Activated T-cell treated with anti-CD3 and anti-CD28 coated beads, Interleukin-2, amount 50 U/mL, for 4 hours (primary cell): ENCODE data around the gene HOXB6. TPM values are rescaled to one million over a fixed set of nuclear protein-coding genes. Genes with fewer than 3 reads are reported as not detected.

Experiments
- ATAC-seq, 2 donors: fragments of 200-7000 bp; cut with Tn5 transposase; one replicate each; pipeline ENCODE4 v1.10.0; 2021
- DNase-seq: peaks from one replicate; pipeline ENCODE4 v3.0.0-alpha.2; 2020
- H3K27me3 Mint-ChIP-seq: one replicate; pipeline ENCODE4 v1.8.0; 2021; ENCODE audit warnings: low read depth, mixed read lengths
- H3K36me3 Mint-ChIP-seq: one replicate; pipeline ENCODE4 v1.8.0; 2022; ENCODE audit warnings: mixed read lengths; ENCODE audit not compliant: insufficient read depth
- H3K4me1 Mint-ChIP-seq: one replicate; pipeline ENCODE4 v1.8.0; 2021; ENCODE audit warnings: low read depth, mixed read lengths
- H3K4me3 Mint-ChIP-seq: one replicate; pipeline ENCODE4 v1.8.0; 2021; ENCODE audit warnings: mild to moderate bottlenecking, moderate library complexity, mixed read lengths
- H3K9me3 Mint-ChIP-seq: one replicate; pipeline ENCODE4 v1.8.0; 2021; ENCODE audit warnings: mixed read lengths
- total RNA-seq, 3 donors: library from RNA; stranded (reverse); gene quantifications; one replicate each; pipeline ENCODE4 v1.2.1, GENCODE V29; 2021

HOXB6 gene
- total RNA-seq, 3 donors from 2014 or later = 0.24 to 0.27 TPM; not detected in 1

- Mint-ChIP-seq H3K27me3 (peaks cover 11% of the 10 kb centered on the region), H3K4me3 (no peak overlapping the region), H3K9me3 (no peaks in the 10 kb centered on the region), H3K4me1 (peaks cover 7% of the 10 kb centered on the region), H3K36me3 (no peaks in the 10 kb centered on the region)
- ATAC-seq = no peak
- no peak for DNase-seq
Observed at GRCh38 chr17:48569240-48569582, 35.6 kb downstream of the HOXB6 start.

- peak overlapping the region; percentile 19 for H3K4me3 Mint-ChIP-seq
- DNase-seq (no peak), ATAC-seq (no peak)
- H3K27me3 Mint-ChIP-seq = peaks cover 10% of the 10 kb centered on the region
- H3K4me1 Mint-ChIP-seq = peaks cover 7% of the 10 kb centered on the region
- H3K36me3 Mint-ChIP-seq = no peaks in the 10 kb centered on the region
- H3K9me3 Mint-ChIP-seq = no peaks in the 10 kb centered on the region
Observed at GRCh38 chr17:48568499-48569239, 36.1 kb downstream of the HOXB6 start.

GRCh38 chr17:48567646-48568354 is 37.0 kb downstream of the HOXB6 start:
- DNase-seq (no peak), ATAC-seq (no peak)
- Mint-ChIP-seq H3K9me3 (no peaks in the 10 kb centered on the region), H3K27me3 (peaks cover 11% of the 10 kb centered on the region), H3K4me3 (no peak overlapping the region), H3K36me3 (no peaks in the 10 kb centered on the region), H3K4me1 (peaks cover 7% of the 10 kb centered on the region)

GRCh38 chr17:48567209-48567608 is 37.6 kb downstream of the HOXB6 start:
- H3K4me3 Mint-ChIP-seq = no peak overlapping the region
- no peaks in the 10 kb centered on the region for H3K36me3 Mint-ChIP-seq
- ATAC-seq (no peak), DNase-seq (no peak)
- peaks cover 7% of the 10 kb centered on the region for H3K4me1 Mint-ChIP-seq
- peaks cover 11% of the 10 kb centered on the region for H3K27me3 Mint-ChIP-seq
- H3K9me3 Mint-ChIP-seq = no peaks in the 10 kb centered on the region

- H3K36me3 Mint-ChIP-seq = no peaks in the 10 kb centered on the region
- no peak for ATAC-seq
Observed at GRCh38 chr17:48566717-48567116, 38.1 kb downstream of the HOXB6 start.

GRCh38 chr17:48565925-48566710 is 38.7 kb downstream of the HOXB6 start:
- H3K4me1 Mint-ChIP-seq = peaks cover 10% of the 10 kb centered on the region

More at GRCh38 chr17:48566717-48567116, 38.1 kb downstream of the HOXB6 start:
- Mint-ChIP-seq H3K4me3 (no peak overlapping the region), H3K9me3 (no peaks in the 10 kb centered on the region), H3K27me3 (peaks cover 11% of the 10 kb centered on the region), H3K4me1 (peaks cover 8% of the 10 kb centered on the region)
- DNase-seq = no peak

GRCh38 chr17:48565022-48565554 is 39.7 kb downstream of the HOXB6 start:
- ATAC-seq = no peak
- no peaks in the 10 kb centered on the region for H3K9me3 Mint-ChIP-seq
- DNase-seq = no peak
- H3K36me3 Mint-ChIP-seq = no peaks in the 10 kb centered on the region
- H3K27me3 Mint-ChIP-seq = peaks cover 11% of the 10 kb centered on the region
- H3K4me3 Mint-ChIP-seq = no peak overlapping the region
- peaks cover 10% of the 10 kb centered on the region for H3K4me1 Mint-ChIP-seq

More at GRCh38 chr17:48565925-48566710, 38.7 kb downstream of the HOXB6 start:
- peaks cover 11% of the 10 kb centered on the region for H3K27me3 Mint-ChIP-seq
- ATAC-seq (no peak), DNase-seq (no peak)
- H3K36me3 Mint-ChIP-seq = no peaks in the 10 kb centered on the region
- no peak overlapping the region for H3K4me3 Mint-ChIP-seq
- H3K9me3 Mint-ChIP-seq = no peaks in the 10 kb centered on the region

- Mint-ChIP-seq H3K9me3 (no peaks in the 10 kb centered on the region), H3K4me1 (peaks cover 10% of the 10 kb centered on the region), H3K4me3 (no peak overlapping the region), H3K36me3 (no peaks in the 10 kb centered on the region), H3K27me3 (peaks cover 13% of the 10 kb centered on the region)
- peak; percentile 45 to 63 for ATAC-seq
- no peak for DNase-seq
Observed at GRCh38 chr17:48564188-48565021, 40.4 kb downstream of the HOXB6 start.

GRCh38 chr17:48563867-48564187 is 41.0 kb downstream of the HOXB6 start:
- ATAC-seq (no peak), DNase-seq (no peak)
- Mint-ChIP-seq H3K4me3 (no peak overlapping the region), H3K36me3 (no peaks in the 10 kb centered on the region), H3K27me3 (peaks cover 13% of the 10 kb centered on the region), H3K4me1 (peaks cover 7% of the 10 kb centered on the region), H3K9me3 (no peaks in the 10 kb centered on the region)

- Mint-ChIP-seq H3K27me3 (peaks cover 13% of the 10 kb centered on the region), H3K9me3 (no peaks in the 10 kb centered on the region), H3K36me3 (no peaks in the 10 kb centered on the region), H3K4me3 (no peak overlapping the region), H3K4me1 (peaks cover 5% of the 10 kb centered on the region)
- DNase-seq (no peak), ATAC-seq (no peak)
Observed at GRCh38 chr17:48563385-48563838, 41.4 kb downstream of the HOXB6 start.

GRCh38 chr17:48562934-48563333 is 41.9 kb downstream of the HOXB6 start:
- no peak for DNase-seq
- Mint-ChIP-seq H3K4me3 (no peak overlapping the region), H3K9me3 (no peaks in the 10 kb centered on the region), H3K27me3 (peaks cover 11% of the 10 kb centered on the region), H3K36me3 (no peaks in the 10 kb centered on the region), H3K4me1 (peaks cover 5% of the 10 kb centered on the region)
- ATAC-seq = no peak

GRCh38 chr17:48561884-48562810 is 42.6 kb downstream of the HOXB6 start:
- no peak for ATAC-seq
- Mint-ChIP-seq H3K36me3 (no peaks in the 10 kb centered on the region), H3K27me3 (peaks cover 11% of the 10 kb centered on the region), H3K9me3 (no peaks in the 10 kb centered on the region), H3K4me1 (peaks cover 5% of the 10 kb centered on the region), H3K4me3 (no peak overlapping the region)
- DNase-seq = no peak
